Activated CD8-positive, alpha-beta memory T cell treated with anti-CD3 and anti-CD28 coated beads for 4 hours (primary cell): ENCODE measurements around the gene IL10RB.

Experiments
- DNase-seq, 2 donors: peaks; one replicate each; pipeline ENCODE4 v3.0.0-alpha.2; 2020; ENCODE audit warnings: low read depth in 2 of 2

The IL10RB gene

DNA sequence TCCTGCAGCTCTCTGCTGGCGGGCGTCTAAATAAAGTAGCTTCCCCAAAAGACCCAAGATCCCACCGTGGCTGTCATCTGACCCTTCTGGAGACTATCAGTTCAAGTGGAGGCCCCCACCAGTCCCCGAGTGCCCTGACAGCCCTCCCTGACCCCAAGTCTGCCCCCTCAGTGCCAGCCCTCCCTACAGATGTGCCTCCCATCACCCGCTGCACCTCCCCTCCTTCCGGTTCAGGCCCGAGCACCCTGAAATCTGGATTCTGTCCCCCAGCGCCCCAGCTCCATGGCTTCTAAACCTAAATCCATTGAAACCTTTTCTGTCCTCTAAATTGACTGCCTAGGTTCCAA is 595 bp downstream of the IL10RB start:
- no peak for DNase-seq

DNA sequence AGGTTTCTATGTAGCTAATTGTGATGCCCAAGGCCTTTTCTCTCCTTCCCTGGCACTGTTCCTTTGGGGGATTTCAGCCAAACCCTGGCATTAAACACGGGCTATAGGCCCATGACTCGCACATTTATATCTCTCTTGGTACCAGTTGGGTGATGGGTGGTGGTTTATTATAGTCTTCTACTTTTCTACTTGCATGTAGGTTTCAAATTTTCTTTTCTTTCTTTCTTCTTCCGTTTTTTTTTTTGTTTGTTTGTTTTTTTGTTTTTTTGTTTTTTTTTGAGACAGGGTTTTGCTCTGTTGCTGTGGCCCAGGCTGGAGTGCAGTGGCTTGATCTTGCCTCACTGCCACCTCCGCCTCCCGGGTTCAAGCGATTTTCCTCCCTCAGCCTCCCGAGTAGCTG is 1.1 kb downstream of the IL10RB start:
- DNase-seq, result no peak

DNA sequence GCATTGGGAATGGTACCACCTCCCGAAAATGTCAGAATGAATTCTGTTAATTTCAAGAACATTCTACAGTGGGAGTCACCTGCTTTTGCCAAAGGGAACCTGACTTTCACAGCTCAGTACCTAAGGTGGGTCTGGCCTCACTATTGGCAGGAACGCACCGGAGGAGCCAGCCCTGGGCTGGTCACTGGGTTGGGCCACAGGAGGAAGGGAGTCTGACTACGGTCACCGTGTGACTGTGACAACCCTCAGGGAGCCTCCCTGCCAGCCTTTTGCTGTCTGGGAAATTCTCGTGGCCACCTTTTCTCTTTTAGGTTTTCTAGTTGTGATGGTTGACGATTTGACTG is 2.2 kb downstream of the IL10RB start:
- no peak for DNase-seq

DNA sequence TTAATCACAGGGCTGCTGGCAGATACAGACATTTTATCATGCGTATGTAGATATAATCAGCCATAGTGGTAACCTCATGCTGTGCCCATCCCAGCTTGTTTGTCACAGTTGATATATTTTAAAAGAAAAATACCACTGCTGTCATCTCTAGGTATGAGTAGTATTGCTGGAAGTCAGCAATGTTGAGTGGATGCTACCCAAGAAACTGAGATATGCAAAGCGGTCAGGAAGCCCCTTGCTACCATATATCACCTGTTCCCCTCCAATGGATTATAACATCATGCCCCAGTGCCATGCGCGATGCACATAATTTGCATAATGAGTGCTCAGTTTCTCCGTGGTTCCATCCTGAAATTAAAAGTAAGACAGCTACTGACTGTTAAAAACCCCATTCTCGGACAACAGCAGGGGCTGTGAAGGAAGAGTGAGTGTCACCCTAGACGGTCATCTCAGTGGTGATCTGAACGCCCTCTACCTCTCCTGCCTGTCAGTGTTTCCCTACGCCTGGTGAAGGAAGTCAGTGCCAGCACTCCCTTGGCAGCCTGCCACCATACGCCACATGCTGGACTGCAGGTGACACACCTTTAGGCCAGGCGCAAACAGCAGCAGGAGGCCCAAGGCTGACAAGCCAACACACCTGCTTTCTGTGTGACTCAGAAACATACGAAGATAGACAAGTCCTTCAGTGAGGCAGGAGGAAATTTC is 2.7 kb downstream of the IL10RB start:
- DNase-seq, result no peak

DNA sequence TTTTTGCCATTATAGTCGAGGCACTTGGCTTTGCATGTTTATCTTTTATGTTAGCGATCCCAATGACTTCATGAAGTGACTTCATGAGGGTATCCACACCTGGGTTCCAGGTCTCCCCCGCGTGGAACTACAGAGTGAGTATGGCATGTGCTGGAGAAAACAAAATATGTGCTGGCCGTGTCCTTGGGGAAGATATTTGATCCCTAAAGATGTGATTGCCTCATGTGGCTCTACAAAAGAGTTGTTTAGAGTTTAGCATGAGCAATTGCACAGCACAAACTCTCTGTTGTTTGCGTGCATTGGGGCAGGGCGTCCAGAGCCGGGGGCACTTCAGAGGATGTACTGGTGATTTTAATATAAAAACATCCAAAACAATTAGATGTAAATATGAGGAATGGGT is 4.8 kb downstream of the IL10RB start:
- DNase-seq, result no peak

DNA sequence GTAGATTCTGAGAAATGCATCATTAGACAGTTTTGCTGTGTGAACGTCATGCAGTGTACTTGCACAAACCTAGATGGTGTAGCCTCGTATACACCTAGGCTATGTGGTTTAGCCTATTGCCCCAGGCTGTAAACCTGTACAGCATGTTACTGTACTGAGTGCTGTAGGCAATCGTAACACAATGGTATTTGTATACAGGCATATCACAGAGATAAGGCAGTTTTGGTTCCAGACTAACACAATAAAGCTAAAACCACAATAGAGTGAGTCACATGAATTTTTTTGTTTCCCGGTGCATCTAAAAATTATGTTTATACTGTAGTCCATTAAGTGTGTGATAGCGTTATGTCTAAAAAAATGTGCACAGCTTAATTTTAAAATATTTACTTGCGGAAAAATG is 6.9 kb downstream of the IL10RB start:
- no peak for DNase-seq

DNA sequence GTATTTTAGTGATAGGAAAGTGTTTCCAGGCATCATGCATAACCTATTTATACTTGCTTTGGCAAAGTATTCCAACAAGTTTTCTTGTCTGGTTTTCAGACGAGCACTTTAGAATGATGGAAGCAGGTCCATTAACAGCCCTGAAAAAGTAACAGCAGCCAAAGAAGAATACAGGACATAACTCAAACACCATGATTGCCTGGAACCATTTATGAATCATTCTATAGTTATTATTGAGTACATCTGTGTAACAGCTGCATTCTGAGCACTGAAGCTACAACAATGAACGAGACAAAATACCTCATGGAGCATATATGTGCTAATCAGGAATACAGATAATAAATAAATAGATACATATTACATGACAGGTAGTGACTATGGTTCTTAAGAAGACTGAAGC is 12.6 kb downstream of the IL10RB start:
- DNase-seq, result no peak

DNA sequence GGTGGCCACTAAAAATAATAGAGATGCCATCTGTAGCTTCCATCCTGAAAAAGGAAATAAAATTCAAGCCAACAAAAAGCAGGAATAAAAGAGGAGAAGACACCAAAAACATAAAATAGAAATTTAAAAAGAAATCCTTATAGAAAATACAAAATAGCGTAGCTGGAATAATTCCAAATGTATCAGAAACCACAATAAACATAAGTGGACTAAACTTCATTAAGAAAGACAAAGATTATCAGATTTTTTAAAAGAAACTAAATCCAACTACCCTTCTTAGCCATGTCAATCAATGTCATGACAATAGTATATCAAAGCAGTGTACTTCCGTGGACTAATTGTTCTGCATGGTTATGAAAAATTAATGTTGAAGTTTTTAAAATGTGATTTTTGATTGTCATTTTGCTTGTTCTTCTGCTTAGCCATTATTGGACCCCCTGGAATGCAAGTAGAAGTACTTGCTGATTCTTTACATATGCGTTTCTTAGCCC is 13.2 kb downstream of the IL10RB start:
- DNase-seq, result no peak

DNA sequence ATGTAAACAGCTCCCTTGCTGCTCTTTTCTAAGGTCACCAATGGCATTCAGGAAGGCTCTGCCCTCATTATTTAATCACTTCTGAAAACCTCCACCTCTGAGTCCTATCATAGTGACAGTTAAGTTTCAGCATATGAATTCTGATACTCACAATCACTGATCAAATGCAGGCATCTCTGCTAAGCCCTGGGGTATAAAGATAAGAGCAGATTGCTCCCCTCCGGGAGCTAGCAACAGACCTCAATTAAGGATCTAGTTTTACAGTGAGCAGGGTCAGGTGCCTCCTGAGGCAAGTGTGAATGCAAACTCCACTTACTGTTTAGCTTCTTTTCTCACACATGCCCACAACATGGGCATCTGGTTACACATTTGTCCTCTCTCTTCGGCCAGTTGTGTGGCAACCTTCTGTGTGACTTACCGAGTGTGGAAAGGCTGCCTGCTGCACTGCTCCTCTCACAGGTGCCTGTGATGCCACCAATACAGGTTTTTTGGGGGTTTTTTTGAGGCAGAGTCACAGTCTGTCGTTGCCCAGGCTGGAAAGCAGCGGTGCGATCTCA is 15.0 kb downstream of the IL10RB start:
- no peak for DNase-seq

DNA sequence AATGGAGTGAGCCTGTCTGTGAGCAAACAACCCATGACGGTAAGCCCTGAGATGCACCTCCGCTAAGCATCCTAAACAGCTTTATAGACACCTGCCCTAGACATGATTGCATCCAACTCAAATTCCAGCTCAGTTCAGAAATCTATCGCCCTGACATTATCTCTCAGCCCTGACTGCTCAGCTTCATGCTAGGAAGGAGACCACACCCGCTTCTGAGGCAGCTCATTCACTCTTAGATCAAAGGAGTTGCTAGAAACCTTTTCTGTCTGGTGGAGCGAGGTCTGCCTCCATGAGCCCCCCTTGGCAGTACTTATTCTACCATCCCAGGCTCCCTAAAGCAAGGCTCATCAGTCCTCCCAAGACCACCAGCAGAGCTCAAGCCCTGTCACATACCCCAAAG is 17.0 kb downstream of the IL10RB start:
- DNase-seq, result no peak

DNA sequence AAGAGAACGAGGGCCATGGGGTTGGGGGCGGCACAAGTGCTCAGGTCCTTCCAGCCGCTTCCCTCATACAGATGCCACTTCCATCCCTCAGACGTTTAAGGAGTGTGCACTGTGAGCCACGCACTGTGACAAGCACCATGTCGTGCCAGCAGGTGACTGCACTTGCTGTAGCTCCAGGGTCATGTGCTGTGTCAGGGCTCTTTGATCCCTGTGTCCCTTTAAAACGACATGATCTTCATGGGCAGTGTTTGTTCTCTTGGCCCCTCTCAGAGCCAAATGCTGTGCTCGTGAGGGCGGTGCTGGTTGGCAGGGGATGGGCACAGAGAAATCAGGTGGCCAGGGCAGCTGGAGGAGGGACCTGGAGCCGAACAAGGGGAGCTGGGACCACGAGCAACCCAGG is 19.9 kb downstream of the IL10RB start:
- no peak for DNase-seq

DNA sequence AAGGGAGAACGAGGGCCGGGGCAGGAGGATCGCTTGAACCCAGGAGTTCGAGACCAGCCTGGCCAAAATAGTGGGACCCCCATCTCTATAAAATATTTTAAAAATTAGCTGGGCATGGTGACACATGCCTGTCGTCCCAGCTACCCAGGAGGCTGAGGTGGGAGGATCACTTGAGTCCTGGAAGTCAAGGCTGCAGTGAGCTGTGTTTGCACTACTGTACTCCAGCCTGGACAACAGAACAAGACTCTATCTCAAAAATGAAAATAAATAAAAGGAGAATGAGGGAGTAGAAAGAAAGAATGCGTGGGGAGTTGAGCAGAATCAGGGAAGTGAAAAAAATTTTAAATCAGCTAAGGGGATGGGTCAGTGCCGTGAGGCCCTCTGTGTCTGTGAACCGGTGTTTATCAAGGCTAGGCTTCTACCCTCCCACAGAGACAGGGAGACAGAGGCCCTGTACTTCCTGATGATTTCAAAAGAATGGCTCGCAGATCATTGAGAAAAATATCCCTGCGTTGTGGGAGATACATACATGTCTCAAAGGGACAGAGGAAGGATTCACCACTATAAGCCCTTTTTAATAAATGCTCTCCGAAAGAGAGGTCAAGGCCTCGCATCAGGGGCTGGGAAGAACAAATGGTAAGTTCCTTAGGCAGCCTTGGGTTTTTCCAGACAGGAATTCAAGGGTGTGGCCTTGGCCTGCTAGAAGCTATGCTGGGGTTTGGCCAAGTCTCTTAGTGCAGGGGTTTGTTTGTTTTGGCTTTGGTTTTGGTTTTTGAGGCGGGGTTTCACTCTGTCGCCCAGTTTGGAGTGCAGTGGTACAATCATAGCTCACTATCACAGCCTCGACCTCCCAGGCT is 20.7 kb downstream of the IL10RB start:
- DNase-seq, result no peak

DNA sequence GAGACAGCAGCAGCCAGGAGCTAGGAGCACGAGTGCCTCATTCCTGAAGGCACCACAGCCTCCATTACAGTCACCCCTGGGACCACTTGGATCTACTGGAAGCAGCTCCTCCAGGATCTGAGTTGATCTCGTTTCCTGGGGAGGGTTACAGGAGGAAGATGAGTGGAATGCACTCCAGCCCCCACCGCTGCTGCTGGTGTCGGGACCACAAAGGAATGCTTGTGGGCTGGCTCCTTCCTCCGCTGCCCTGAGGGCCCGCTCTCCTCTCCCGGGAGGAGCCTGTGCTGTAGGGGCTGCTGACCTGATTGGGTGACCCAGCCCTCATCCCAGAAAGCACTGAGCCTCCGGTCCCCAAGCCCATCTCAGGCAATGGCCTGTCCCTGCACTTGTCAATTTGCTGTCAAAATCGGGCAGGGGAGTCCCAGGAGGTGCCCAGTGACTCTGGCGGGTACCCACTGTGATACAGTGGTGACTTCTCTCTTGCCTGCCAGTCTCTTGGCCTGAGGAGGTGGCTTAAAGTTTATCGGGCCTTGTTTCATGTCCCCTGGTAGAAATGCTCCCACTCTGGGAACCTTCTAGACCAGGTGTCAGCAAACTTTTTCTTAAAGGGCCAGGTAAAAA is 23.1 kb downstream of the IL10RB start:
- no peak for DNase-seq

DNA sequence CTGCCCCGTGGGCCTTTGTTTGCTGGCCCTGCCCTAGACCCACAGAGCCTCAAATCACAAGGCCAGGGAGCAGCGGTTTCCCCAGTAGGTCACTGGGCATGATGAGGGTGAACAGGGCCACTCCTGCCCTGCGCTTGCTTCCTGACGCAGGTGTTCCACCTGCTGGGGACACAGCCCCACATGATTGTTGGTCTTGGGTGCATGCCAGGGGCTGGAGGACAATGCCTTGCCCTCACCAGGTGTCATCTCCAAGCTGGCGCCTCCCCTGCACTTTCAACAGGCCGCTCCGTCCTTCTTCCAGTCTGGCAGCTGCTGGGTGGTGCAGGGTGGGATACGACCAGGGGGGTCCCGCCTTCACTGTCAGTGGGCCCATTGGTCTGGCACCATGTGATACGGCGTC is 24.3 kb downstream of the IL10RB start:
- no peak for DNase-seq

DNA sequence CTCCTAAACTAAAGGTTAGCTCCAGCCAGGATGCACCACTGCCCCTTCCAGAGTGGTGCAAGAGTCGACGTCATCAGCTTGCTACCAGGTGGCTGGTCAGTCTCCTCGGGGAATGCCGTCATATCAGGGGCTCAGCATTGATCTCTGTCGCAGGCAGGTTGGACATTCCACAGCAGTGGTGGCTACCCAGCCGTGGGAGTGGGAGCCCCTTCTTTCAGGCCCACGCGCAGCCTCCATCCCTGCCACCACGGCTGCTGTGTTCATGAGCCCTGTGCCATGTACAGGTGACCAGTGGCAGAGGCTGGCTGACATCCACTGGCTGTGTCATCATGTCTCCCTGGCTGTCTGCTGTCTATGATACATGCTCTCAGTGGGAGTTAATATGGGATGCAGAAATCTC is 25.5 kb downstream of the IL10RB start:
- no peak for DNase-seq

DNA sequence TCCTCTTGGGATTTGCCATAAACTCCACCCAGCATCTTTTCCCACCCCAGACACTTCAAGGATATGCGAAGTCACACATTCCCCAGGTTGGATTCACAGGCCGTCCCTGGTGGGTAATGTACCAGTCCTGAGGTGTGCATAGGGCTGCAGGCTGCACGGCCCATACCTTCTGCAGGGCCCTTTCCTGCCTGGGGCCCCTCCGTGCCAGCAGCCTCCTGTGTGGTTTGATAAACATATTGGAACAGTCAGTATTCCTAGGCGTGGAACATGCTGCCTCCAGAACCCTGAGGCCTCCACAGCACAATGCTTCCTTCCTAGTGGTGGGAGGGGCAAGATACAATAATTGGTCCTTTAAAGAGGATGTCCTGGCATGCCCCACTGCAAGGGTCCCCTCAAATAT is 26.6 kb downstream of the IL10RB start:
- DNase-seq, result no peak

DNA sequence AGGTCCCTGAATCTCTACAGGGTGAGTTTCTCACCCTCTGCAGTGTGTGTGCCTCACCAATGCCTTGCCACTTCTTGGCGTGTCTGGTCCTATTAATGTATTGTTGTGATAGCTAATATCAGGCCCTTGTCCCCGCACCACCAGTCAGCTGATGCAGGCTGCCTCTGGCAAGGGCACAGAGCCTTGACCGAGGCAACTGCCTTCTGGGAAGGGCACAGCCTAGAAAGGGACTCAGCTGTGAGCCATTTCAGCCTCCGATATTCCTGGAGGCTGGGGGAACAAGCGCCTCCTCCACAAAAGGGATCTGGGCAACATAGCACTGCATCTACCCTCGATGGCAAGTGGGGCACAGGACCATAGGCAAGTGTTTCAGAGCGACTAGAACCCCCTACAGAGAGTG is 27.0 kb downstream of the IL10RB start:
- DNase-seq, result no peak

DNA sequence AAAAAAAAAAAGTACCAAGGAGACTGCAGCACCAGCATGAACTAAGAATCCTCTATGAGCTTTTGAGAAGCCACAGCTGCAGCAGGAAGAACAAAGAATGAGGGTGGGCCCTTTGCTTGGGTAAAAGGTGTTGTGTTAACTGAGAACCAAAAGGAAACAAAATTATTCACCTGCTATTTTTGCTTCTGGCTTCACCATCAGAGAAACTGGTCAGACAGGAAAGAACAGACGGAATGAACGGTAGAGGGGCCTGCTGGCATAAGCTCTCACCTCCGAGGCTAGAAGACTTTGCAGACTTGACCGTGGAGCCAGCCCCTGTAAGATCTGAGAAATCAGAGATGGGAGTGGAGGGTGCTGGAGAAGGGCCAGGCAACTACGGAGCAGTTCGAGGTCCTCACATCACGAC is 27.6 kb downstream of the IL10RB start:
- no peak for DNase-seq

DNA sequence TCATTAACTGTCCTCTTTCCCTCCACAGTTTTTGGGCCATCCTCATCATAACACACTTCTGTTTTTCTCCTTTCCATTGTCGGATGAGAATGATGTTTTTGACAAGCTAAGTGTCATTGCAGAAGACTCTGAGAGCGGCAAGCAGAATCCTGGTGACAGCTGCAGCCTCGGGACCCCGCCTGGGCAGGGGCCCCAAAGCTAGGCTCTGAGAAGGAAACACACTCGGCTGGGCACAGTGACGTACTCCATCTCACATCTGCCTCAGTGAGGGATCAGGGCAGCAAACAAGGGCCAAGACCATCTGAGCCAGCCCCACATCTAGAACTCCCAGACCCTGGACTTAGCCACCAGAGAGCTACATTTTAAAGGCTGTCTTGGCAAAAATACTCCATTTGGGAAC is 30.0 kb downstream of the IL10RB start:
- DNase-seq, result no peak

DNA sequence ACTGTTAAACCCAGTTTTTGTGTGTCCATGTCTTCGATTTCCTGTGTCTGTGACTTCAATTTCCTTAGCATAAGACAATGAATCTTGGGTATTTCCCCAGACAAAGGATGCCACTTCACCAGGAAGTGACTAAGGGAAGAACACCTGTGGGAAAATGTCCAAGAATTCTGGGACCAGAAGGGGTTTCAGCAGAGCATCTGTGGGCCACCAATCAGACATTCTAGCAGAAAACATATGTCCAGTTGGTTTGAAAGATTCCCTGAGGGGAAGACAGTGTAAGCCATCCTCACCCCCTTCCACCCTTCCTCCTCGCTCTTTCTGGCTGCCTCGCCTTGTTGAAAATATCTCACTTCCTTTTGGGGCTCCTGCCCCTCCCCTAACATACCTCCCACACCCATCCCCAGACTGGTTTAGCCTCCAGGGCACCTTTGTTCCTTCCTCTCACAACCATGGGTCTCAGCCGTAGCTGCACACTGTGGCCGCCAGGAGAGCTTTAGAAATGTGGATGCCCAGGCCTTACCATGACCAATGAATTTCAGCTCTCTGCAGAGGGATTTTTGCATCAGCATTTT is 33.1 kb downstream of the IL10RB start:
- no peak for DNase-seq

DNA sequence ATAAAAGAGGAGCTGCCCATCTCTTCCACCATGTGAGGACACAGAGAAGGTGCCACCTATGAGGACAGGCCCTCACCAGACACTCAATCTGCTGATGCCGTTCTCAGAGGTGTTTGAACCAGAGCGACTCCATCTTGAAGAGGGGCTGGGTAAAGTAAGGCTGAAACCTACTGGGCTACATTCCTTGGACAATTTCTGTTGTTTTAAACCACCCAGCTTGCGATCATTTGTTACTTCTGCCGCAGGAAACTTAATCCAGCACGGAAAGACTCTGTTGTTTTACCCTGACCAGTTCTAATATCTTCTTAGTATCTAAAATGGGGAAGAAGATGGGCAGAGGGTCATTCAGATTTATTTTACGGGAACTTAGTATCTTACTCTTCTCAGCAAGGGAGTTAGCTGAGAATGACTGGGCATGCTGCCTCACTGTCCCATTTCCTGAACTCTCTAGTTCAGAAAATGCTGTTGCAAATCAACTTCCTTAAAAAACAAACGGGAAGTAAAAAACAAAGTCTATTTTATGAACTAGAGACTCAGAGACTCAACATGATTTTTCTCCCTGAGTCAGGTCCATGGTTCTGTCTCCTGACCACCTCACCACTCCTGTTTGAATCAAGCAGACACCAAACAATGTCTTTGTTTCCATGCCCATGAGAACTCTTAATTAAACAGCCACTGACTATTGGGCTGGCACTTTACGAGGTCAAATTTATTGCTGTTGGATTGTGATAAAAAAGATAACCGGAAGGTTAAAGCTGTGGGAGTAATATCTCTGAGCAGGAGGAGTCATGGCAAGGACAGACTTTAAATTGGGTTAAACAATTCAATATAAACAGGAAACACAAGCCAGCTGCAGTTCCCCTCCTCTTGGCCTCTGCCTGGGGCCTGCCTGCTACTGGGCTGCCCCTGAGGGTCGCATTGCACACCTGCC is 34.8 kb downstream of the IL10RB start:
- DNase-seq, result no peak
